LNCaP clone FGC (cell line): ENCODE data around the gene EBF4.
"Not testable (repeated sequence)": the region's sequence is repeated elsewhere in the genome, so short reads cannot be mapped to it uniquely, and the experiment has no call there.

Experiments
- DNase-seq: peaks from one replicate; pipeline ENCODE4 v3.0.0-alpha.2; 2011; ENCODE audit warnings: low read depth
- H3K4me3 ChIP-seq: 2 replicates; pipeline ENCODE4 v1.5.1; 2011; ENCODE audit warnings: mild to moderate bottlenecking, low read depth, low read length, control low read depth
- TF ChIP-seq, protein P1 (sequence below): IDR thresholded peaks from 2 replicates; pipeline ENCODE4 v1.5.1; 2012; ENCODE audit warnings: mild to moderate bottlenecking; ENCODE audit not compliant: control insufficient read depth, insufficient read depth; ENCODE audit errors: extremely low read depth

EBF4 gene

DNA sequence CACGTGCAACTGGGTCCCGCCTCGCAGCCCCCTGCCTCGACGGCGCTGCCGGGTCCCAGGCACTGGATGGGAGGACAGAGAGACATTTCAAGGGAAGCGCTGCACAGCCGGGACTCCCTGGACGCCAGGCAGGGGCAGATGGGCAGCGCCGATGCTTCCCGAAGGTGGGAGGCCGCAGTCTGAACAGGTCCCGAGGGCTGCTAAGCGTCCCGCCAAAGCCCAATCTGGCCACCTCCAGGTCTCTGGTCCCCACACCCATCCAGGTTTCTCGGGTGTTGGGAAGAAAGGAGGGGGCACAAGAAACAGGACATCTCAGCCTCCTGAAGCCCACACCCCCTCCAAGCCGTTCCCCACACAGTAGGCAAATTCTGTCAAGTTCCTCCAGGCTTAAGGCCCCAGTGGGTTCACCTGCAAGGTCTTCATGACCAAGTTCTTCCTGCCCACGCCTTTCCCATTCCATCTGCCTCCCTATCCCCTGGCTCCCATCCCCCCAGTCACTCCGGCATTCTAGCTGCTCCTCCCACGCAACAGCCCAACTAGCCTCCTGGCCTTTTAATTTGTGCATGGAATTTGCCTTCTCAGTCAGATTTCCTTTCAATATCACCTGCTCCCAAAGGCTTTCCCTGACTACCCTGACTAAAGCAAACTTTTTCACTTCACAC is 113.2 kb downstream of the EBF4 start:
- TF ChIP-seq, protein P1, sequence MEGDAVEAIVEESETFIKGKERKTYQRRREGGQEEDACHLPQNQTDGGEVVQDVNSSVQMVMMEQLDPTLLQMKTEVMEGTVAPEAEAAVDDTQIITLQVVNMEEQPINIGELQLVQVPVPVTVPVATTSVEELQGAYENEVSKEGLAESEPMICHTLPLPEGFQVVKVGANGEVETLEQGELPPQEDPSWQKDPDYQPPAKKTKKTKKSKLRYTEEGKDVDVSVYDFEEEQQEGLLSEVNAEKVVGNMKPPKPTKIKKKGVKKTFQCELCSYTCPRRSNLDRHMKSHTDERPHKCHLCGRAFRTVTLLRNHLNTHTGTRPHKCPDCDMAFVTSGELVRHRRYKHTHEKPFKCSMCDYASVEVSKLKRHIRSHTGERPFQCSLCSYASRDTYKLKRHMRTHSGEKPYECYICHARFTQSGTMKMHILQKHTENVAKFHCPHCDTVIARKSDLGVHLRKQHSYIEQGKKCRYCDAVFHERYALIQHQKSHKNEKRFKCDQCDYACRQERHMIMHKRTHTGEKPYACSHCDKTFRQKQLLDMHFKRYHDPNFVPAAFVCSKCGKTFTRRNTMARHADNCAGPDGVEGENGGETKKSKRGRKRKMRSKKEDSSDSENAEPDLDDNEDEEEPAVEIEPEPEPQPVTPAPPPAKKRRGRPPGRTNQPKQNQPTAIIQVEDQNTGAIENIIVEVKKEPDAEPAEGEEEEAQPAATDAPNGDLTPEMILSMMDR: no peak
- H3K4me3 ChIP-seq: no peak overlapping the region
- no peak for DNase-seq

DNA sequence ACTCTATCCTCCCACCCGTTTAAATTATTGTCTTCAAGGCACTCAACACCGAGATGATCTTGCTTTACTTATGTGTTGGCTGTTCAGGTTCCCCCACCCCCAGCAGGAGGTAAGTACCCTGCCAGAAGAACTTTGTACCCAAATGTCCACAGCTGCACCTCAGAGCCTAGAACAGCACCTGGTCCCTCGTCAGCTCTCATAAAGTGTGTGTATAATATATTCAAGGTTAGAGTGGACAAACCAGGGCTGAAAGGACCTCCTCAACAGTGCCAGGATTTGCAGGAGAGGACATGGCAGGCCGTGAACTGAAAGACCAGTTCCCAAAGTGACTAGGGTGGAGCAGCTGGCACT is 113.7 kb downstream of the EBF4 start:
- TF ChIP-seq, protein P1: no peak
- no peak overlapping the region for H3K4me3 ChIP-seq
- DNase-seq: no peak

DNA sequence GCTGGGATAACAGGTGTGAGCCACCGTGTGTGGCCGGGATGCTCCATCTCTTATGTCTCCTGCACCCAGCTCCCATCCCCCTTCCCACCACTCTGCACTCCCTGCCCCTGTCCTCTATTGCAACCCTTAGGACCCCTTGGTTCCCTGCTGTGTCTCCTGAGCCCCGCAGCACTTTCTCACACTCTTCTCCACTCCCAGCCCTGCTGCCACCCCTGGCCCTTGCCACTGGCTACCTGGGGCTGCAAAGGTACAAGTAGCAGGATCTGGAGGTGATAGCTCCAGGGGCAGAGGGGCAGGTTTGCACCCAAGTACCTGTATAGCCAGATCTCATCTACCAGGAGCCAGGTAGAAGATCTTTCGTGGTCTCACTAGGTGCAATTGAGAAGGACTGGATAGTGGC is 114.4 kb downstream of the EBF4 start:
- no peak for DNase-seq
- TF ChIP-seq, protein P1: no peak

DNA sequence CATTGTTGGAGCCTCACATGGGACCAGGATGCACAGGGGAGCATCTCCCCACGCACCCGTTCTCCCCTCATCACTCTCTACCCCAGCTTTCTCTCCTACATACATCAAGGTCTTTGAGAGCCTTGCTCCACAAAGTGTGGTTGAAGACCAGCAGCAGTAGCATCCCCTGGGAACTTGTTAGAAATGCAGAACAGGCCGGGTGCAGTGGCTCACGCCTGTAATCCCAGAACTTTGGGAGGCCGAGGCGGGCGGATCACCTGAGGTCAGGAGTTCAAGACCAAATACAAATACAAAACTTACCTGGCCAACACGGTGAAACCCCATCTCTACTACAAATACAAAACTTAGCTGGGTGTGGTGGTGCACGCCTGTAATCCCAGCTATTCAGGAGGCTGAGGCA is 115.3 kb downstream of the EBF4 start:
- DNase-seq, H3K4me3 ChIP-seq: not testable (repeated sequence)

More for the DNA sequence above, 114.4 kb downstream of the EBF4 start:
- H3K4me3 ChIP-seq: no peak overlapping the region

DNA sequence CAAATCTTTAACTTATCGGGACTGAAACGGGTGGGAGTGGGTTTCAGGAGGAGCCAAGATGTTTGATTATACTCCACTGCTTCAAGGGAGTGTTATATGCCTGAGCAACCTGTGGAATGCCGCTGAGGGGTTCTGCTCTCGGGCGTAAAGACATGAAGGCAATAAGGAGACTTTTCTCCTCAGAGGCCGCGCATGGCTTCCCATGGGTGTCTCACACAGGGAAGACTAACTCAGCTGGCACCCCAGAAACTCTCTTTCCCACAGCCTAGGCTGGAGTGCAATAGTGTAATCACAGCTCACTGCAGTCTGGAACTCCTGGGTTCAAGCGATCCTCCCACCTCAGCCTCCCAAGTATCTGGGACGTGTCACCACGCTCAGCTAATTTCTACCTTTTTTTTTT is 117.1 kb downstream of the EBF4 start:
- no peak for DNase-seq
- H3K4me3 ChIP-seq: no peak overlapping the region
- TF ChIP-seq, protein P1: no peak
